ENCODE data around the gene KCNK1. TPM values are rescaled to one million over a fixed set of nuclear protein-coding genes. Genes with fewer than 3 reads are reported as not detected.

Gene KCNK1
- polyA plus RNA-seq, 1 of the 3 experiments (the other 2 are of a cell fraction), result 10.6 TPM

- Histone ChIP-seq H3K27me3 (ENCODE audit: insufficient read depth) (no peaks in the 10 kb centered on the region), H3K4me3 (ENCODE audit: low read depth in 2 of 2, low read length in 1 of 2) (no peak overlapping the region), H3F3A (replicated peaks; ENCODE audit: insufficient read depth) (no peaks in the 10 kb centered on the region), H3K36me3 (replicated peaks in 1 of 2; ENCODE audit: control insufficient read depth in 1 of 2, insufficient read depth in 2 of 2, low read length in 1 of 2) (peaks cover 8 to 11% of the 10 kb centered on the region in 2 experiments), H3K9me3 (no peaks in the 10 kb centered on the region), H4K20me1 (ENCODE audit: insufficient read depth) (no peaks in the 10 kb centered on the region), H2AFZ (ENCODE audit: low read depth) (no peak overlapping the region), H3K9ac (no peak overlapping the region), H3K4me1 (ENCODE audit: control insufficient read depth in 1 of 2, insufficient read depth in 2 of 2, low read depth in 1 of 2, low read length in 1 of 2) (no peaks in the 10 kb centered on the region), H3K27ac (ENCODE audit: low read depth in 2 of 2, low read length in 1 of 2) (no peak overlapping the region), H3K9me2 (no peaks in the 10 kb centered on the region), H3K4me2 (no peak overlapping the region), H3K79me2 (ENCODE audit: insufficient read depth) (no peaks in the 10 kb centered on the region)
- ChIA-PET POLR2A (interaction anchor here (0.6 kb wide), 1 partner anchor 58 kb away, joined by 3 read pairs; no protein-coding TSS in a partner anchor), CTCF (interaction anchor here (0.6 to 1.3 kb wide), 3 partner anchors 9 to 326 kb away, joined by 3 read pairs; no protein-coding TSS in a partner anchor)
- no peak for TF ChIP-seq ELF1 (IDR thresholded peaks at IDR 0.05)
- no peak for TF ChIP-seq IRF3 (IDR thresholded peaks at IDR 0.05; ENCODE audit: low read depth, low read length)
- TF ChIP-seq FOXM1 (IDR thresholded peaks at IDR 0.05; ENCODE audit: low read depth), result no peak
- TF ChIP-seq USF1 (IDR thresholded peaks at IDR 0.05; ENCODE audit: borderline replicate concordance, low read depth), result no peak
- TF ChIP-seq FOSL2 (IDR thresholded peaks at IDR 0.05; ENCODE audit: borderline replicate concordance, low read depth), result no peak
- no peak for TF ChIP-seq NFIC (IDR thresholded peaks at IDR 0.05; ENCODE audit: borderline replicate concordance)
- TF ChIP-seq USF2 (IDR thresholded peaks at IDR 0.05; ENCODE audit: borderline replicate concordance, low read depth, low read length), result no peak
- no peak for TF ChIP-seq ZBTB33 (IDR thresholded peaks at IDR 0.05; ENCODE audit: borderline replicate concordance, low read depth)
- no peak for DNase-seq
- WGBS (ENCODE audit: low lambda C conversion rate), result 80% methylated on average over 5 of the region's 5 CpGs
Measured at GRCh38 chr1:233673947-233674431, 60.1 kb downstream of the KCNK1 start.

- H3K9ac ChIP-seq, result no peak overlapping the region
- no peak overlapping the region for H3K4me2 ChIP-seq
- CTCF ChIA-PET, result no interaction called here
Measured at GRCh38 chr1:233675446-233675845, 61.5 kb downstream of the KCNK1 start.

More at GRCh38 chr1:233675446-233675845, 61.5 kb downstream of the KCNK1 start:
- no peak overlapping the region for H3K27ac ChIP-seq (ENCODE audit: low read depth in 2 of 2, low read length in 1 of 2)
- H2AFZ ChIP-seq (ENCODE audit: low read depth), result no peak overlapping the region
- H3F3A ChIP-seq (replicated peaks; ENCODE audit: insufficient read depth), result no peaks in the 10 kb centered on the region
- TF ChIP-seq YY1 (IDR thresholded peaks at IDR 0.05; ENCODE audit: low read depth) (no peak), NFIC (IDR thresholded peaks at IDR 0.05; ENCODE audit: borderline replicate concordance) (no peak), EZH2phosphoT487 (IDR thresholded peaks at IDR 0.05; ENCODE audit: borderline replicate concordance, low read depth) (no peak), ELF1 (IDR thresholded peaks at IDR 0.05) (no peak), JUND (IDR thresholded peaks at IDR 0.05) (no peak), SIN3A (IDR thresholded peaks at IDR 0.05; ENCODE audit: borderline replicate concordance, low read depth, low read length) (no peak), NRF1 (IDR thresholded peaks at IDR 0.05; ENCODE audit: low read depth, low read length) (no peak)
- H3K4me1 ChIP-seq (ENCODE audit: control insufficient read depth in 1 of 2, insufficient read depth in 2 of 2, low read depth in 1 of 2, low read length in 1 of 2), result no peaks in the 10 kb centered on the region
- H3K9me3 ChIP-seq, result no peaks in the 10 kb centered on the region
- no peak for DNase-seq
- no peaks in the 10 kb centered on the region for H3K9me2 ChIP-seq
- 84% methylated on average over 2 of the region's 2 CpGs for WGBS (ENCODE audit: low lambda C conversion rate)
- H3K27me3 ChIP-seq (ENCODE audit: insufficient read depth), result no peaks in the 10 kb centered on the region
- no peak overlapping the region for H3K4me3 ChIP-seq (ENCODE audit: low read depth in 2 of 2, low read length in 1 of 2)
- H3K79me2 ChIP-seq (ENCODE audit: insufficient read depth), result no peaks in the 10 kb centered on the region
- H4K20me1 ChIP-seq (ENCODE audit: insufficient read depth), result no peaks in the 10 kb centered on the region
- POLR2A ChIA-PET, result no interaction called here
- H3K36me3 ChIP-seq (replicated peaks in 1 of 2; ENCODE audit: control insufficient read depth in 1 of 2, insufficient read depth in 2 of 2, low read length in 1 of 2), result peaks cover 8 to 11% of the 10 kb centered on the region in 2 experiments
